HS-5 (cell line): ENCODE measurements around the gene CUEDC2.
"Not testable (repeated sequence)": the region's sequence is repeated elsewhere in the genome, so short reads cannot be mapped to it uniquely, and the experiment has no call there.

Experiments
- DNase-seq: peaks from one replicate; pipeline ENCODE4 v3.0.0-alpha.2; 2012; ENCODE audit warnings: low read depth

Gene CUEDC2

GRCh38 chr10:102454662-102455487 is 22.5 kb upstream of the CUEDC2 start:
- not testable (repeated sequence) for DNase-seq

GRCh38 chr10:102453502-102453901 is 21.1 kb upstream of the CUEDC2 start:
- no peak for DNase-seq

GRCh38 chr10:102452672-102453340 is 20.4 kb upstream of the CUEDC2 start:
- DNase-seq: peak; percentile 64

- no peak for DNase-seq
Measured at GRCh38 chr10:102451105-102451969, 19.0 kb upstream of the CUEDC2 start, which contains the start of gene C10orf95. Gene C10orf95, minus strand, starts transcription at chr10:102451543. Its CDS starts 450 bp downstream, at chr10:102451093.

DNA sequence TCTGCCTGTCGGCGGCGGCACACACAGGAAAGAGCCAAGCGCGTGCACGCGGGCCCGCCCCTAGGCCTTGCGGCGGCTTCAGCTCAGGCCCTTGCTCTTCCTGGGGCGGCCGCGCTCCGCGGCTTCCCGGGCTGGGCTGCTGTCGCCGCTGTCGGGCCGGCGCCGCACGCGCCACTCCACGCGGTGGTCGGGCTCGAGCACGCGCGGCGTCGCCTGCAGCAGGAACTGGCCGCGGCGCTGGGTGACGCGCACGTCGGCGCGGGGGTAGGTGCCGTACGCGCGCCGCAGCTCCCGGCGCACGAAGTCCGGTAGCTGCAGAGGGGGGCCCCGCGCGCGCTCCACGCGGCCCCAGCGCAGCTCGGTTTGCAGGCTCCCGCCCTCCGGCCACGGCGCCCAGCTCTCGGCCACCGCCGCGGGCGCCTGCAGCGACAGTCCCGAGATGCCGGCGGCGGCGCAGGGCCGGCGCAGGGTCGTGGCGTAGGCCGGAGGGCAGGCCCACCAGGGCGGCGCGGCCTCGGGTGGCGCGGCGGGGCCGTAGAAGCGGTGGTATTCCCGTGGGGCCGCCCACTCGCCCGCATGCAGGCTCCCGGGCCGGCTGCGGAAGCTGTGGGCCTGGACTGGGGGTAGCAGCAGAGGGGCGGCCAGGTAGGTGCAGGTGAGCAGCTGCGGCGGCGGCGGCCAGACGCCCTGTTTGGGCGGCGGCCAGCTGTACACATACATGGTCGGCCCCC is 18.2 kb upstream of the CUEDC2 start:
- DNase-seq: no peak

DNA sequence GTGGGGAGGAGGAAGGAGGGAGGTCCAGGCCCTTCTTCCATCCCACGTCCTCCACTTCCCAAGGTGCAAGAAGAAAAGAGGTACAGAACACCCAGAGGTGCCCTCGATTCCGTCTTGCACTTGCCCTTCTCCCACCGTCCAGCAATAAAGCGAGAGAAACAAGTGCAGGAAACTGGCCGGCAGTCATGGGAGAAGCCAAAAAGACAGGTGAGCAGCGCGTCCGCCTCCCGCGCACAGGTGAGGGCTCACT is 17.7 kb upstream of the CUEDC2 start:
- DNase-seq: no peak

GRCh38 chr10:102449321-102450123 is 17.1 kb upstream of the CUEDC2 start:
- no peak for DNase-seq

DNA sequence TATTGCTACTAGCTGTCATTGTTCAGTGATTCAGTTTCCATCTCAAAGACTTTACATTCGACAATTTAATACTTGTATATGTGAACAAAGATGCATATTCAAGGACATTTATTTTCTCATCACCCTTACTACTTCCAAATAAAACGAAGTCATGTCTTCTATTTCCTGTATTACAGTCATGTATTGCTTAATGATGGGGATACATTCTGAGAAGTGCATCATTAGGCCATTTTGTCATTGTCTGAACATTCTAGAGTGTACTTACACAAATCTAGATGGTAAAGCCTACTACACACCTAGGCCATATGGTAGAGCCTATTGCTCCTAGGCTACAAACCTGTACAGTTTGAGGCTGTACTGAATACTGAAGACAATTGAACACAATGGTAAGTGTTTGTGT is 12.5 kb upstream of the CUEDC2 start:
- no peak for DNase-seq

GRCh38 chr10:102438374-102438773 is 6.0 kb upstream of the CUEDC2 start:
- DNase-seq: no peak

GRCh38 chr10:102437515-102437914 is 5.1 kb upstream of the CUEDC2 start:
- DNase-seq: no peak

DNA sequence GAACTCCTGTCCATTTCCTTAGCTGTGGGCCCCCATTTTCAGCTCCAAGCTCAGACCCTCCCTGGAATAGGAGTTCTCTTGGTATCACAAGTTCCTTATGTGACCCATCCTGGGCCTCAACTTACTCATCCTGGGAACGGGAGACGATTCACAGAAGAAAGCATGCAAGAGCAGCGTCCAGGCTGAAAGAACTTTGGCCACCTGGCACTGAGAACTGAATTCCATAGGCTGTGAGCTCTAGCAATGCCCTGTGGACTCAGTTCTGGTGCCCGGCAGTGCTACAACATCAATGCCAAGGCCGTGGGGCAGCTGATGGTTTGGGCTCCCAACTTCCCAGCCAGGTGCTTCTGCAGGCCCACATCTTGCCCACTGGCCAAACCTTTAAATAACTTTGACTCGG is 3.9 kb upstream of the CUEDC2 start:
- DNase-seq: no peak

DNA sequence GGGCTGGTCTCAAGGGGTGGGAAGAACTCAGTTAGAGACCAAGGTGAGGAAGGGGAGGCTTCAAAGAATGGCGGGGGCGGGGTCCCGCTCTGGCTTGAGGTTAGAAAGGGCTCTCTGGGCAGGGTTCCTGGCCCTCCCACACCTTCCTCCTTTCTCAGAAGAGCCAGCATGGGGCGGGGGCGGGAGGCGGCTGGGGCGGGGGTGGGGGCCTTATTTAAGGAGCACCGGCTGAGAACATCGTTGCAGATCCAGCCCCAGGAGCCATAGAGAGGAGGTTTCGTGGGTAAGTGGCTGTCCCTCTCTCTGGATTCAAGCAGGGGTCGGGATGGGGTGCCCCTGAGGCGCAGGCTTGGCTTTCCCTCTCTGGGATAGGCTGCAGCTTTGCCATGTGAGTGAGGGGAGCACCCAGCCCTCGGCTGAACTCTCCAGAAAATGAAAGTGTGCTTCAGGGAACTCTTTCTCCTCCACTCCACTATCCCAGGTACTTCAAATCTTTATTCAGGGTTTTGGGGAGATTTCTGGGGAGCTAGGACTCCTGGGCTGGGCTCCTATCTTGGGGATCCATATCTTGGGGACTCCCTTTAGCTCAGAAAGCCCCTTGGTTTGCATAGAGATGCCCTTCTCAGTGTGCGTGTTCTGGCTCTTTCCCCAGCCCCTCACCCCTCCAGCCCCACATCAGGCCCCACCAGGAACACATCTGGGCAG is 3.3 kb upstream of the CUEDC2 start:
- DNase-seq: no peak

- DNase-seq: no peak
Measured at GRCh38 chr10:102435133-102435497, 2.7 kb upstream of the CUEDC2 start.

DNA sequence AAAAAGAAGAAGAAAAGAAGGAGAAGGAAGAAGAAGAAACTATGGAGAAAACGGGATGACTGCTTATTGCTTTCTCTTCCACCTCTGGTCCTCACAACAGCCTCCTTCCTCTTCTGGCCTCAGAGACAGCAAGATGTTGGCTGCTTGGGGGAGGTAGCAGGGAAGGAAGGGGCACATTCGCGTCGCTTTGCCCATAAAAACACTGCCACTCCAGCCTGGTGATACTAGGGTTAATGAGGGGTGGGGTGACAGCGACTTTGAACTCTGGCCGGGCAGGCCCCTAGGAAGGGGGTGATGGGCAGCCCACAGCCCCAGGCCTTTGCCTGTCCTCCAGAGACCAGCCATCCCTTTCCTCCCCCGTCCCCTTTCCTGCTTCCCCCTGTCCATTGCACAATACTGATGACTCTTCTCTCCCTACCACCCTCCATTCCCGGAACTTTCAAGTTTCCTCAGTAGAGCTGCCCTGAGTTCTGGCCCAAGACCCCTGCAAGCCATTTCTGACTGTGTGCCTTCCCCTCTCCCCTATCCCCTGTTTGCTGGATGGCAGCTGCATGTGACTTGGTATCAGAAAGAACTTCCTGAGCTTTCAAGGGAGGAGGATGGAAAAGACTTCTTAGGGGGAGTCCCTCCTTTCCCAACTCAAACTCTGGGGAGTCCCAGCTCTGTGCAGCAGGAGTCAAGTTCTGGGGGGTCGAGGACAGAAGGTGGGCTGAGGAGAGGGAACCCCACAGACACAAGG is 2.2 kb upstream of the CUEDC2 start:
- no peak for DNase-seq

DNA sequence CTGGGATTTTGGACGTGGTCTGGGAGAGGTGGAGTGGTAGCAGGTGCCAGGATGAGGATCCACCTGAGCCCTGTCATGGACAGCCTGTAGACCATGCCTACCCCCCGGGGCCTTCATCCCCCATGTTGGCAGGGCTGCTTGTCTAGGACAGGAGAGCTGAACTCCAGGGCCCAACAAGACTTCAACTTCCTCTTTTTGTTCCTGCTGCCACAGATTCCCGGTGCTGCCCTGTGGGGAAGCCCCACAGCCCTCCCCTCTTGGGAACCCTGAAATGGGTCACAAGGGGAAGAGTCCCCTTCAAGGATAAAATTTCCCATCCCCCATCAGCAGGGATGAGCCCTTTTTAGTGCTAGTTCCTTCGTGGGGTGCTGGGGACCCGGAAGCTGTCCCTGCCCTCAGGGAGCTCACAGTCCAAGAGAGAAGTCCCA is 1.3 kb upstream of the CUEDC2 start:
- no peak for DNase-seq

GRCh38 chr10:102431452-102432124 is 786 bp downstream of the CUEDC2 start:
- DNase-seq: no peak

DNA sequence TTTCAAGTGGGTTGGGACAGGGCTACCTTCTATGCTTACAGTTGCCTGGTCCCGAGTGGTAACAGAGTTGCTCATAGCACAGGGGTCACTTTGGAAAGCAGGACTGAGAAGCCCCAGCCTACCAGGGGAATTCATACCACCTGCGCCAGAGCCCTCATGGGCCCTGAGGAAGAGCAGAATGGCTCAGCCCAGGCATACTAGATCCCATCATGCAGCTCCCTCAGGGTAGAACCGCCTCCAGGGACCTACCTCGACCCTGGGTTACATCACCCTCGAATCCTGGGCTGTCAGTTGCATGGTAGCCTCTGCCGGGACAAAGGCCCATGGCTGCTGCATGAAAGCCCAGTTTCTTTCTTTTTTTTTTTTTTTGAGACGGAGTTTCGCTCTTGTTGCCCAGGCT is 2.9 kb downstream of the CUEDC2 start:
- DNase-seq: no peak

GRCh38 chr10:102426803-102427287 is 5.5 kb downstream of the CUEDC2 start:
- no peak for DNase-seq

DNA sequence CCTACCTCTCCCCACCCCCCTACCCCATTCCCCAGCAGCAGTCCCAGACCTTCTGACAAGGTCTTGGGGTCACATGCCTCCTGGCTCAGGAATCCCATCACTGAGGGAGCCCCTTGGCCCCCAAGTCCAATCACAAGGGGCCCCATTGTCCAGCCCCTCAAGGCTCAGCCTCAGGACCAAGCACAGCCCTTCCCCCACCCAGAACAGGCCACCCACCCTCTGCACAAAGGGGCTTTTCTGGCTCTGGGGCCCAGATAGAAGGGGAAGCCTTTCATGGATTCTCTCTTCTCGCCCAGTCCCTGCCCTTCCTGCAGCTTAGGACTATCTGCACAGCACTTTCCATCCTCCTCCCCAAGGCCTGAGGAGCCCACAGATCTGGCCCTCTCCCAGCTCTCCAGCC is 6.9 kb downstream of the CUEDC2 start:
- no peak for DNase-seq
